ENCODE data around the gene MSRB3. TPM values are rescaled to one million over a fixed set of nuclear protein-coding genes. Genes with fewer than 3 reads are reported as not detected.
"Not testable (repeated sequence)": the region's sequence is repeated elsewhere in the genome, so short reads cannot be mapped to it uniquely, and the experiment has no call there.

The MSRB3 gene
- total RNA-seq, 2 donors from 2014 or later: 3.5 to 29.6 TPM

DNA sequence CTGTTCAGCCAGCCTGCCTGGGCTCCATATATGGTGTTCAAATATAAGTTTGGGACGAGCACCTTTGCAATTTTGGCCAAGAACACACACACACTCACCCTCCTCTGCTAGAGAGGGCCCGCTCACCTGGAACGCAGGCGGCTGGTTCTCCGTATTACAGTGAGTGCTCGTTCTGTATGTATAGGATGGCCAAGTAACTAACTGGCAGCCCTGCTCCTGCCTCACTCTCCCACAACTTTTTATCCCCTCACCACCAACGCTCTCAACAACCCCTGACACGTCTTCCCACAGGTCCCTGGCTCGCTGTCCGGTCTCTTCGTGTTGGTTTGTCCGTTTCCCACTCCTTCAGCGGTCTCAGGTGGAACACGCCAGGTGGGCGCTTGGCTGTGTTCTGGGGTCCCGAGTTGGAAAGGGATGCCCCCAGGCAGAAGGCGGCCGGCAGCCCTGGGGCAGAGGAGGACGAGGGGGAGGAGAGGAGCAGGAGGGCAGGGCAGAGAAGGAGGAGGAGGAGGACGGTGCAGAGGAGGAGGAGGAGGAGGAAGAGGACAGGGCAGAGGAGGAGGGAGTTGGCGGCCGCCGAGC, 398 bp upstream of the MSRB3 start:
- peak; percentile 16 for DNase-seq
- Histone ChIP-seq H3K9me3 (no peaks in the 10 kb centered on the region), H3K27me3 (peaks cover 11% of the 10 kb centered on the region), H3K4me1 (no peaks in the 10 kb centered on the region), H3K4me3 (peak overlapping the region; percentile 43), H3K36me3 (no peaks in the 10 kb centered on the region), H3K9ac (ENCODE audit: low read depth in 2 of 2, low read length in 2 of 2) (peak overlapping the region in 1 of 2 donors; percentile 91), H3K27ac (peak overlapping the region; percentile 42)
- TF ChIP-seq, protein P1, sequence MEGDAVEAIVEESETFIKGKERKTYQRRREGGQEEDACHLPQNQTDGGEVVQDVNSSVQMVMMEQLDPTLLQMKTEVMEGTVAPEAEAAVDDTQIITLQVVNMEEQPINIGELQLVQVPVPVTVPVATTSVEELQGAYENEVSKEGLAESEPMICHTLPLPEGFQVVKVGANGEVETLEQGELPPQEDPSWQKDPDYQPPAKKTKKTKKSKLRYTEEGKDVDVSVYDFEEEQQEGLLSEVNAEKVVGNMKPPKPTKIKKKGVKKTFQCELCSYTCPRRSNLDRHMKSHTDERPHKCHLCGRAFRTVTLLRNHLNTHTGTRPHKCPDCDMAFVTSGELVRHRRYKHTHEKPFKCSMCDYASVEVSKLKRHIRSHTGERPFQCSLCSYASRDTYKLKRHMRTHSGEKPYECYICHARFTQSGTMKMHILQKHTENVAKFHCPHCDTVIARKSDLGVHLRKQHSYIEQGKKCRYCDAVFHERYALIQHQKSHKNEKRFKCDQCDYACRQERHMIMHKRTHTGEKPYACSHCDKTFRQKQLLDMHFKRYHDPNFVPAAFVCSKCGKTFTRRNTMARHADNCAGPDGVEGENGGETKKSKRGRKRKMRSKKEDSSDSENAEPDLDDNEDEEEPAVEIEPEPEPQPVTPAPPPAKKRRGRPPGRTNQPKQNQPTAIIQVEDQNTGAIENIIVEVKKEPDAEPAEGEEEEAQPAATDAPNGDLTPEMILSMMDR (IDR thresholded peaks at IDR 0.05): no peak
- intact Hi-C loops (cut with DNase I): no loop called here

DNA sequence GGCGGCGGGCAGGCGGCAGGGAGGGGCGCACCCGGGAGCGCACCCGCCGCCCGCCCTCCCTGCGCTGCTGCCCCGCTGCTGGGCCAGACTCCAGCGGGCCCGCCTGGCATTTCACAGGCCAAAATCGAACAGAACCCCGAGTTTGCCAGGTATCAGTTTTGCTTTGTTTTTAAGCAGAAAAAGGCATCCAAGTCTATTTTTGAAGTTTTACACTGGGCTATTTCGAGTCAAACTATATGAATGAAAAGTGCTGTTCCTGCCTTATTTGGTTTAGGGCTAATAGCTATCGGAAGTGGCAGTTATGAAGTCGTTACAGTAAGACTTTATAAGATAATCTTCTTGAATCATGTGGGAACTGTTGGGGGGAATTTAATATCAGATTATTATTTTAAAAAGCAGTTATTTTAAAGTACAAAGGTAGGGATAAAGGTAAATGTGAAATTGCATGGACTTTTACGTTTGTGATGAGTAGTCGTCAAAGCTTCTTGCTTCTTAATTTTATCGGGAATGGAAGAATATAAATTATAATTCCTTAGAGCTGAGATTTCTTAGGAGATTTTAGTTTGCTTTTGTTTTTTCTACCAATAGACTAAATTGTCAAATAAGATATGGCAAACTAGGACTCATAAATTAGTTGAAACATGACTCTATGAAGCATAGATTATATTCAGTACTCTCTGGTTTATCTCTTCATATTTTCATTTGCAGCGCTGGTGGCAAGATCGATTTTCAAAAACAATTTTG, 1.1 kb downstream of the MSRB3 start:
- H3K9ac ChIP-seq (ENCODE audit: low read depth in 2 of 2, low read length in 2 of 2): peak overlapping the region in 1 of 2 donors; percentile 91
- H3K4me1 ChIP-seq: no peaks in the 10 kb centered on the region
- H3K4me3 ChIP-seq: peak overlapping the region; percentile 43
- TF ChIP-seq, protein P1 (IDR thresholded peaks at IDR 0.05): no peak
- H3K27ac ChIP-seq: peak overlapping the region; percentile 42
- no peak for DNase-seq
- H3K9me3 ChIP-seq: no peaks in the 10 kb centered on the region
- intact Hi-C loops (cut with DNase I): no loop called here
- H3K27me3 ChIP-seq: peaks cover 11% of the 10 kb centered on the region
- no peaks in the 10 kb centered on the region for H3K36me3 ChIP-seq

DNA sequence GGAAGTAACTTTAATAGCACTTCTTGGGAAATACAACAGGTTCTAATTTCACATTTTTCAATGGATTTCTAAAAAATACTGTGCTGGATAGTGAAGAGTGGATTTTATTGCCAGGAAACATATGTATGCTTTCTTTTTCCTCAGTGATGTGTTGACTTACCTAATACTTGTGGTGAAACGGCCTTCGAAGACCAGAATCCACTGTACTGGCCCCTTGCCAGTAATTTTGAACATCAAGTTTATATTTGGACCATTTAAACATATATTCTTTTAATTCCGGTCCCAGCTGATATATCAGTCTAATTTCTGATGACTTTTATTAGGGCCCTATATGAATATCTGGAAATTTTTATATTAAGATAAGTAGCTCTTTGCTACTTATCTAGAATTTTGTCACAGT, 1.8 kb downstream of the MSRB3 start:
- intact Hi-C loops (cut with DNase I): no loop called here
- TF ChIP-seq, protein P1 (IDR thresholded peaks at IDR 0.05): no peak
- Histone ChIP-seq H3K4me3 (no peak overlapping the region), H3K27me3 (peaks cover 11% of the 10 kb centered on the region), H3K9me3 (no peaks in the 10 kb centered on the region), H3K27ac (no peak overlapping the region), H3K36me3 (no peaks in the 10 kb centered on the region), H3K4me1 (no peaks in the 10 kb centered on the region), H3K9ac (ENCODE audit: low read depth in 2 of 2, low read length in 2 of 2) (no peak overlapping the region)
- DNase-seq: no peak

GRCh38 chr12:65282840-65283239, 4.4 kb downstream of the MSRB3 start:
- Histone ChIP-seq H3K9ac (ENCODE audit: low read depth in 2 of 2, low read length in 2 of 2) (no peak overlapping the region), H3K9me3 (no peaks in the 10 kb centered on the region), H3K4me3 (no peak overlapping the region), H3K27me3 (peaks cover 11% of the 10 kb centered on the region), H3K4me1 (no peaks in the 10 kb centered on the region), H3K36me3 (no peaks in the 10 kb centered on the region), H3K27ac (no peak overlapping the region)
- TF ChIP-seq, protein P1 (IDR thresholded peaks at IDR 0.05): no peak
- intact Hi-C loops (cut with DNase I): no loop called here
- no peak for DNase-seq

GRCh38 chr12:65285532-65285931, 7.0 kb downstream of the MSRB3 start:
- intact Hi-C loops (cut with DNase I); H3K9ac ChIP-seq (ENCODE audit: low read depth in 2 of 2, low read length in 2 of 2); H3K4me3 ChIP-seq; H3K27ac ChIP-seq; H3K27me3 ChIP-seq; H3K36me3 ChIP-seq; DNase-seq; H3K4me1 ChIP-seq; H3K9me3 ChIP-seq: not testable (repeated sequence)

- intact Hi-C loops (cut with DNase I): no loop called here
- H3K9me3 ChIP-seq: no peaks in the 10 kb centered on the region
- no peak overlapping the region for H3K4me3 ChIP-seq
- H3K27me3 ChIP-seq: no peaks in the 10 kb centered on the region
- H3K9ac ChIP-seq (ENCODE audit: low read depth in 2 of 2, low read length in 2 of 2): no peak overlapping the region
- DNase-seq: no peak
- TF ChIP-seq, protein P1 (IDR thresholded peaks at IDR 0.05): no peak
- no peaks in the 10 kb centered on the region for H3K4me1 ChIP-seq
- H3K36me3 ChIP-seq: no peaks in the 10 kb centered on the region
- no peak overlapping the region for H3K27ac ChIP-seq
These were observed 8.9 kb downstream of the MSRB3 start for GRCh38 chr12:65287426-65287825.
